Activated B cell treated with CpG ODN at 0.5 μM for 24 hours (primary cell): Measurements from ENCODE around the gene SRSF3. TPM values are rescaled to one million over a fixed set of nuclear protein-coding genes. Genes with fewer than 3 reads are reported as not detected.

Source experiments
- ATAC-seq: fragments of 200-7000 bp; cut with Tn5 transposase; one replicate; pipeline ENCODE4 v1.10.0; 2021; ENCODE audit warnings: low read depth, mild to moderate bottlenecking, moderate library complexity
- CTCF ChIA-PET: fragments of 350-600 bp; sonication (Branson Sonifier 250); formaldehyde crosslinking; loops from one replicate; lab custom pipeline; 2021; ENCODE audit warnings: antibody characterized with exemption; lab: Charles Lee
- POLR2A ChIA-PET: fragments of 350-600 bp; sonication (Branson Sonifier 250); formaldehyde crosslinking; loops from one replicate; lab custom pipeline; 2021; ENCODE audit warnings: antibody characterized with exemption; lab: Charles Lee
- DNase-seq: peaks from one replicate; pipeline ENCODE4 v3.0.0; 2022
- H3K27ac Mint-ChIP-seq: one replicate; pipeline ENCODE4 v1.8.0; 2020; ENCODE audit warnings: mixed read lengths
- H3K27me3 Mint-ChIP-seq: one replicate; pipeline ENCODE4 v1.8.0; 2021; ENCODE audit warnings: mixed read lengths
- H3K36me3 Mint-ChIP-seq: one replicate; pipeline ENCODE4 v1.8.0; 2021; ENCODE audit warnings: low read depth, mixed read lengths
- H3K4me1 Mint-ChIP-seq: one replicate; pipeline ENCODE4 v1.8.0; 2021; ENCODE audit warnings: mixed read lengths
- H3K4me3 Mint-ChIP-seq: one replicate; pipeline ENCODE4 v1.8.0; 2020; ENCODE audit warnings: mild to moderate bottlenecking, mixed read lengths
- H3K9me3 Mint-ChIP-seq: one replicate; pipeline ENCODE4 v1.8.0; 2020; ENCODE audit warnings: mixed read lengths
- CTCF ChIP-seq: fragments of 200-600 bp; IDR thresholded peaks from one replicate; pipeline ENCODE4 v1.8.0; 2022; ENCODE audit warnings: antibody characterized with exemption, mild to moderate bottlenecking
- intact Hi-C: fragments of 100-400 bp; cut with micrococcal nuclease; formaldehyde crosslinking; loops from one replicate; pipeline ENCODE4 v1.15.1; 2024
- total RNA-seq: library from RNA; stranded (reverse); gene quantifications from 2 replicates; pipeline ENCODE4 v1.2.3, GENCODE V29; 2022

Gene SRSF3
- total RNA-seq, 1 donor from 2014 or later: 421 TPM

GRCh38 chr6:36547646-36548400 is 46.3 kb upstream of the SRSF3 start:
- DNase-seq: no peak
- POLR2A ChIA-PET: interaction anchor here (0.6 to 1.2 kb wide), 3 partner anchors 35 to 50 kb away, joined by 3 to 4 read pairs (median 3); no protein-coding TSS in a partner anchor
- TF ChIP-seq CTCF: no peak
- Mint-ChIP-seq H3K27me3 (no peaks in the 10 kb centered on the region), H3K36me3 (peaks cover 14% of the 10 kb centered on the region), H3K4me3 (peak overlapping the region; percentile 98), H3K4me1 (peaks cover 65% of the 10 kb centered on the region), H3K9me3 (no peaks in the 10 kb centered on the region), H3K27ac (peak overlapping the region; percentile 96)
- CTCF ChIA-PET: no interaction called here
- ATAC-seq: no peak
- intact Hi-C loops: loop anchor here (1.0 to 5.0 kb wide), 6 partner anchors 46 to 1269 kb away; partner anchors contain the start of genes KCTD20, PXT1, SRSF3 and ZFAND3

- no peak for ATAC-seq
- ChIA-PET CTCF (no interaction called here), POLR2A (interaction anchor here (0.6 to 1.2 kb wide), 3 partner anchors 34 to 97 kb away, joined by 3 to 4 read pairs (median 3); no protein-coding TSS in a partner anchor)
- H3K36me3 Mint-ChIP-seq: peaks cover 12% of the 10 kb centered on the region
- H3K4me3 Mint-ChIP-seq: peak overlapping the region; percentile 32
- H3K27ac Mint-ChIP-seq: peak overlapping the region; percentile 96
- H3K27me3 Mint-ChIP-seq: no peaks in the 10 kb centered on the region
- no peak for DNase-seq
- no peak for TF ChIP-seq CTCF
- intact Hi-C loops: loop anchor here (5.0 kb wide), 1 partner anchor 1269 kb away; the partner anchor contains the start of gene ZFAND3
- H3K4me1 Mint-ChIP-seq: peaks cover 62% of the 10 kb centered on the region
- no peaks in the 10 kb centered on the region for H3K9me3 Mint-ChIP-seq
Observed at GRCh38 chr6:36548401-36548743, 45.8 kb upstream of the SRSF3 start.

GRCh38 chr6:36550473-36551000 is 43.6 kb upstream of the SRSF3 start:
- peak overlapping the region; percentile 20 for H3K4me3 Mint-ChIP-seq
- ATAC-seq (peak; percentile 28), DNase-seq (no peak)
- intact Hi-C loops: no loop called here
- H3K9me3 Mint-ChIP-seq: no peaks in the 10 kb centered on the region
- CTCF ChIA-PET: no interaction called here
- TF ChIP-seq CTCF: no peak
- peaks cover 43% of the 10 kb centered on the region for H3K4me1 Mint-ChIP-seq
- H3K27me3 Mint-ChIP-seq: no peaks in the 10 kb centered on the region
- POLR2A ChIA-PET: interaction anchor here (0.6 to 2.9 kb wide), 2 partner anchors 43 to 72 kb away, joined by 5 to 25 read pairs; partner anchors contain the start of gene SRSF3
- peaks cover 11% of the 10 kb centered on the region for H3K36me3 Mint-ChIP-seq
- H3K27ac Mint-ChIP-seq: peak overlapping the region; percentile 30

- CTCF ChIA-PET: no interaction called here
- H3K4me3 Mint-ChIP-seq: no peak overlapping the region
Observed at GRCh38 chr6:36555750-36556252, 38.4 kb upstream of the SRSF3 start.

More at GRCh38 chr6:36555750-36556252, 38.4 kb upstream of the SRSF3 start:
- TF ChIP-seq CTCF: no peak
- Mint-ChIP-seq H3K4me1 (peaks cover 11% of the 10 kb centered on the region), H3K36me3 (no peaks in the 10 kb centered on the region), H3K27me3 (no peaks in the 10 kb centered on the region), H3K27ac (no peak overlapping the region), H3K9me3 (no peaks in the 10 kb centered on the region)
- intact Hi-C loops: loop anchor here (2.0 kb wide), 1 partner anchor 13 kb away; no protein-coding TSS in a partner anchor
- POLR2A ChIA-PET: no interaction called here
- ATAC-seq (no peak), DNase-seq (no peak)
